Measurements from ENCODE around the gene SPAG16. TPM values are rescaled to one million over a fixed set of nuclear protein-coding genes. Genes with fewer than 3 reads are reported as not detected.

SPAG16 gene
- total and polyA plus RNA-seq, 2 donors (not counting 1 experiment from before 2014, with no cell fraction given) = 3.4 to 8.6 TPM

- H3K4me1 ChIP-seq (ENCODE audit: control insufficient read depth in 2 of 2, insufficient read depth in 2 of 2, low read length in 2 of 2) = no peaks in the 10 kb centered on the region
- H3K4me3 ChIP-seq (ENCODE audit: control extremely low read depth in 1 of 5, extremely low read depth in 1 of 5, insufficient read depth in 1 of 5, low read depth in 2 of 5, low read length in 4 of 5) = no peak overlapping the region
- Mint-ChIP-seq H3K4me3 (no peak overlapping the region), H3K9me3 (ENCODE audit: insufficient read depth) (no peaks in the 10 kb centered on the region), H3K27me3 (no peaks in the 10 kb centered on the region), H3K4me1 (no peaks in the 10 kb centered on the region), H3K27ac (no peak overlapping the region)
- DNase-seq (no peak), ATAC-seq (ENCODE audit: low read depth) (no peak)
- H3K4me2 ChIP-seq (replicated peaks; ENCODE audit: low read depth, low read length, poor library complexity, severe bottlenecking) = no peak overlapping the region
- no peaks in the 10 kb centered on the region for H3K9me3 ChIP-seq (ENCODE audit: control extremely low read depth in 1 of 3, control insufficient read depth in 2 of 3, insufficient read depth in 1 of 3, low read length in 2 of 3)
- no peaks in the 10 kb centered on the region for H3K36me3 ChIP-seq (replicated peaks in 1 of 2; ENCODE audit: control extremely low read depth in 1 of 2, control insufficient read depth in 1 of 2, extremely low read depth in 1 of 2, insufficient read depth in 2 of 2, low read length in 1 of 2)
- TF ChIP-seq CTCF (IDR thresholded peaks at IDR 0.05) (no peak), EZH2 (IDR thresholded peaks at IDR 0.05; ENCODE audit: borderline replicate concordance, insufficient read depth, low read depth, low read length, poor library complexity, severe bottlenecking) (no peak)
- intact Hi-C loops (cut with micrococcal nuclease) = no loop called here
- ChIA-PET POLR2A (no interaction called here), CTCF (no interaction called here)
- no peaks in the 10 kb centered on the region for H3K79me2 ChIP-seq (ENCODE audit: control insufficient read depth, insufficient read depth, low read length)
- H2AFZ ChIP-seq (ENCODE audit: insufficient read depth, low read depth, low read length, poor library complexity, severe bottlenecking) = no peak overlapping the region
- H4K20me1 ChIP-seq (ENCODE audit: control insufficient read depth, insufficient read depth, low read length, poor library complexity, severe bottlenecking) = no peaks in the 10 kb centered on the region
- H3K9ac ChIP-seq (ENCODE audit: low read length) = no peak overlapping the region
- WGBS (ENCODE audit: insufficient coverage) = 56% methylated on average over 3 of the region's 10 CpGs
- no peaks in the 10 kb centered on the region for H3K27me3 ChIP-seq (replicated peaks in 1 of 4; ENCODE audit: control extremely low read depth in 1 of 4, control insufficient read depth in 3 of 4, insufficient read depth in 4 of 4, low read length in 3 of 4)
- H3K27ac ChIP-seq (ENCODE audit: low read length in 2 of 2) = no peak overlapping the region
Observed at GRCh38 chr2:213411582-213412289, 127.5 kb downstream of the SPAG16 start.

- ATAC-seq (ENCODE audit: low read depth) (no peak), DNase-seq (no peak)
- Histone ChIP-seq H3K4me2 (replicated peaks; ENCODE audit: low read depth, low read length, poor library complexity, severe bottlenecking) (no peak overlapping the region), H4K20me1 (ENCODE audit: control insufficient read depth, insufficient read depth, low read length, poor library complexity, severe bottlenecking) (no peaks in the 10 kb centered on the region), H3K79me2 (ENCODE audit: control insufficient read depth, insufficient read depth, low read length) (no peaks in the 10 kb centered on the region), H3K4me1 (ENCODE audit: control insufficient read depth in 2 of 2, insufficient read depth in 2 of 2, low read length in 2 of 2) (no peaks in the 10 kb centered on the region), H3K4me3 (ENCODE audit: control extremely low read depth in 1 of 5, extremely low read depth in 1 of 5, insufficient read depth in 1 of 5, low read depth in 2 of 5, low read length in 4 of 5) (no peak overlapping the region), H3K9me3 (ENCODE audit: control extremely low read depth in 1 of 3, control insufficient read depth in 2 of 3, insufficient read depth in 1 of 3, low read length in 2 of 3) (no peaks in the 10 kb centered on the region), H3K27ac (ENCODE audit: low read length in 2 of 2) (no peak overlapping the region), H3K36me3 (replicated peaks in 1 of 2; ENCODE audit: control extremely low read depth in 1 of 2, control insufficient read depth in 1 of 2, extremely low read depth in 1 of 2, insufficient read depth in 2 of 2, low read length in 1 of 2) (no peaks in the 10 kb centered on the region), H2AFZ (ENCODE audit: insufficient read depth, low read depth, low read length, poor library complexity, severe bottlenecking) (no peak overlapping the region), H3K27me3 (replicated peaks in 1 of 4; ENCODE audit: control extremely low read depth in 1 of 4, control insufficient read depth in 3 of 4, insufficient read depth in 4 of 4, low read length in 3 of 4) (no peaks in the 10 kb centered on the region), H3K9ac (ENCODE audit: low read length) (no peak overlapping the region)
- POLR2A ChIA-PET = no interaction called here
- Mint-ChIP-seq H3K4me3 (no peak overlapping the region), H3K27ac (no peak overlapping the region), H3K9me3 (ENCODE audit: insufficient read depth) (no peaks in the 10 kb centered on the region), H3K27me3 (no peaks in the 10 kb centered on the region), H3K4me1 (no peaks in the 10 kb centered on the region)
- TF ChIP-seq EZH2 (IDR thresholded peaks at IDR 0.05; ENCODE audit: borderline replicate concordance, insufficient read depth, low read depth, low read length, poor library complexity, severe bottlenecking) = no peak
- TF ChIP-seq CTCF (IDR thresholded peaks at IDR 0.05) = no peak
- CTCF ChIA-PET = no interaction called here
- intact Hi-C loops (cut with micrococcal nuclease) = no loop called here
- WGBS (ENCODE audit: insufficient coverage) = no CpG with 5 or more reads among the region's 1 CpG
Observed at GRCh38 chr2:213415093-213415492, 130.8 kb downstream of the SPAG16 start.

Data from B cell (primary cell).